Neural crest cell (in vitro differentiated cells): ENCODE results near the gene LIX1. TPM values are rescaled to one million over a fixed set of nuclear protein-coding genes. Genes with fewer than 3 reads are reported as not detected.
"Not testable (repeated sequence)": the region's sequence is repeated elsewhere in the genome, so short reads cannot be mapped to it uniquely, and the experiment has no call there.

Experiments used
- DNase-seq: peaks from one replicate; pipeline ENCODE4 v3.0.0; 2021; ENCODE audit warnings: low read depth, mixed read lengths, low spot score
- H3K27ac Mint-ChIP-seq: one replicate; pipeline ENCODE4 v1.8.0; 2021; ENCODE audit warnings: mild to moderate bottlenecking, mixed read lengths; ENCODE audit not compliant: unreplicated experiment
- H3K27me3 Mint-ChIP-seq: 2 replicates; pipeline ENCODE4 v1.8.0; 2021; ENCODE audit warnings: low read depth, mild to moderate bottlenecking, mixed read lengths
- H3K36me3 Mint-ChIP-seq: 2 replicates; pipeline ENCODE4 v1.8.0; 2021; ENCODE audit warnings: low read depth, mild to moderate bottlenecking, mixed read lengths
- H3K4me1 Mint-ChIP-seq: 2 replicates; pipeline ENCODE4 v1.8.0; 2021; ENCODE audit warnings: mixed read lengths
- H3K4me3 Mint-ChIP-seq: one replicate; pipeline ENCODE4 v1.8.0; 2021; ENCODE audit warnings: mild to moderate bottlenecking, mixed read lengths
- H3K9me3 Mint-ChIP-seq: 2 replicates; pipeline ENCODE4 v1.8.0; 2021; ENCODE audit warnings: mixed read lengths
- CTCF ChIP-seq: fragments of 200-600 bp; sonication (generic); conservative IDR thresholded peaks from 2 replicates; pipeline ENCODE4 v1.5.0; 2021; ENCODE audit warnings: antibody characterized with exemption, mild to moderate bottlenecking
- total RNA-seq: library from RNA; stranded (reverse); gene quantifications from 2 replicates; pipeline ENCODE4 v1.2.1, GENCODE V29; 2021

LIX1 gene
- total RNA-seq, 1 donor from 2014 or later, result 19.7 TPM

- H3K27ac Mint-ChIP-seq, result peak overlapping the region; percentile 2
Observed at GRCh38 chr5:97141539-97141938, 872 bp downstream of the LIX1 start.

GRCh38 chr5:97141031-97141430 lies 1.4 kb downstream of the LIX1 start:
- DNase-seq, result no peak
- Mint-ChIP-seq H3K4me3 (peak overlapping the region; percentile 74), H3K27me3 (no peaks in the 10 kb centered on the region), H3K4me1 (peaks cover 48% of the 10 kb centered on the region), H3K36me3 (no peaks in the 10 kb centered on the region), H3K9me3 (no peaks in the 10 kb centered on the region), H3K27ac (no peak overlapping the region)
- no peak for TF ChIP-seq CTCF

More at GRCh38 chr5:97141539-97141938, 872 bp downstream of the LIX1 start:
- no peaks in the 10 kb centered on the region for H3K9me3 Mint-ChIP-seq
- no peaks in the 10 kb centered on the region for H3K36me3 Mint-ChIP-seq
- no peak for DNase-seq
- peak overlapping the region; percentile 74 for H3K4me3 Mint-ChIP-seq
- H3K27me3 Mint-ChIP-seq, result no peaks in the 10 kb centered on the region
- TF ChIP-seq CTCF, result no peak
- H3K4me1 Mint-ChIP-seq, result peaks cover 47% of the 10 kb centered on the region

- not testable (repeated sequence) for H3K9me3 Mint-ChIP-seq, DNase-seq, H3K36me3 Mint-ChIP-seq, H3K27ac Mint-ChIP-seq, H3K27me3 Mint-ChIP-seq
- H3K4me3 Mint-ChIP-seq, result peak overlapping the region; percentile 74
- peaks cover 52% of the 10 kb centered on the region for H3K4me1 Mint-ChIP-seq
Observed at GRCh38 chr5:97140250-97140649, 2.2 kb downstream of the LIX1 start.

GRCh38 chr5:97136475-97136874 lies 5.9 kb downstream of the LIX1 start:
- no peak for TF ChIP-seq CTCF
- no peak overlapping the region for H3K4me3 Mint-ChIP-seq
- H3K36me3 Mint-ChIP-seq, result peaks cover 3% of the 10 kb centered on the region
- peaks cover 50% of the 10 kb centered on the region for H3K4me1 Mint-ChIP-seq
- no peaks in the 10 kb centered on the region for H3K9me3 Mint-ChIP-seq
- no peak for DNase-seq
- no peak overlapping the region for H3K27ac Mint-ChIP-seq
- H3K27me3 Mint-ChIP-seq, result no peaks in the 10 kb centered on the region

- H3K4me1 Mint-ChIP-seq, result peaks cover 48% of the 10 kb centered on the region
- no peak for DNase-seq
- H3K27ac Mint-ChIP-seq, result no peak overlapping the region
- no peak for TF ChIP-seq CTCF
- no peaks in the 10 kb centered on the region for H3K27me3 Mint-ChIP-seq
- no peaks in the 10 kb centered on the region for H3K9me3 Mint-ChIP-seq
- no peak overlapping the region for H3K4me3 Mint-ChIP-seq
- peaks cover 3% of the 10 kb centered on the region for H3K36me3 Mint-ChIP-seq
Observed at GRCh38 chr5:97135868-97136267, 6.5 kb downstream of the LIX1 start.

GRCh38 chr5:97134634-97135033 lies 7.8 kb downstream of the LIX1 start:
- Mint-ChIP-seq H3K27me3 (no peaks in the 10 kb centered on the region), H3K4me3 (peak overlapping the region; percentile 25), H3K4me1 (peaks cover 47% of the 10 kb centered on the region), H3K9me3 (no peaks in the 10 kb centered on the region), H3K36me3 (peaks cover 7% of the 10 kb centered on the region), H3K27ac (peak overlapping the region; percentile 87)
- no peak for DNase-seq
- no peak for TF ChIP-seq CTCF
